HG03139 (cell line): ENCODE data around the gene MYT1.

Source experiments
- ATAC-seq: cut with Tn5 transposase; IDR thresholded peaks from one replicate; pipeline ENCODE4 v1.9.1; 2021; ENCODE audit not compliant: unreplicated experiment

MYT1 gene

DNA sequence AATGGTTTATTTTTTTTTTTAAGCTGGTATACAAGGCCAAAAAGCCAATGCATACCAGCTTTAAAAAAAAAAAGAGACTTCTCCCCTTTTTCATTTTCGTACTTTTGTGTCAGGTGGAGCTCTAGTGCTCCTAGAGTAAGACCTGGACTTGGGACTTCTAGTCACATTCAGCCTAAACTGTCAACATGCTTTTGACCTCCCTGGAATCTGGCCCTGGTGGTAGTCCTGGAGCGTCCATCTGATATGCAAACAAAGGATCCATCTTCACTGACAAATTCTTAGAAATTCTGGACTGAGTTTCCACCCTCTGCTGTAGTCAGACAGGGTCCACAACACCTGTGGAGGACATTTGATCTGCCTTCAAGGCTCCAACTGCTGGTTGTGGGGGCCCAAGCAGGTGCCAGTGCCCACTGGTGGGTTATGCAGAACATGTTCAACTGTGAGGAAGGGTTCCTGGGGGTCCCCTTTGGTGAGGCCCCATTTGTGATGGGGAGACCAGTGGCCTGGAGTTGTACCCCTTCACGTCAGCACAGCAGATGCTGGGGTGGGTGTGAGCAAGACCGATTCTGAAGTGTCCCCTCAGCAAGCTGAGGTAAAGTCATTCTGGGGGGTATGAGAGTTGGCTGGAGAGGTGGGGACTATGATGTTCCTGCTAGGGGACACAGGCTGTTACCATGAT is 78.7 kb downstream of the MYT1 start:
- no peak for ATAC-seq

DNA sequence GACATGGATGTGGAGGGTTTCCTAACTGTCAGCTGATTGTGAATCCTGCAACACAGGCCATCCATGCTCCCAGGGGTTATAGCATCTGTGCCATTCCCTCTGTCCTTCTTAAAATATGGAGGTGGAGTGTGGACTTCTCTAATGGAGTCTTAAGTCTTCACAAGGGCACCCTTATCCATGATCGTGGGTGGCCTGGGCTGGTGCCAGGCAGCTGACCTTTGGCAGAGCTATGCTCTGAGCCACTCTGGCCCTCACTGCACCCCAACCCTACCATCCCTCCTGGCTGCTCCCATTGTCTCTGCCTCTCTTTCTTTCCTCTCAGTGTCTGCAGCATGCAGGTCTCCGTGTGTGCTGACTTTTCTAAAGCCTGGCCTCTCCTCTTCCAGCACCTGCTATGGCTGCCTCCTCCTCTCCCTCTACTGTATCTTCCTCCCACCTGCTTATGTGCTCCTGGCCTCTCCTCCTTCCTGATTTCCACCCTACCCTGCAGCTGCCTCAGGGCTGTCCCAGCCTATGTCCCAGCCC is 80.1 kb downstream of the MYT1 start:
- no peak for ATAC-seq

DNA sequence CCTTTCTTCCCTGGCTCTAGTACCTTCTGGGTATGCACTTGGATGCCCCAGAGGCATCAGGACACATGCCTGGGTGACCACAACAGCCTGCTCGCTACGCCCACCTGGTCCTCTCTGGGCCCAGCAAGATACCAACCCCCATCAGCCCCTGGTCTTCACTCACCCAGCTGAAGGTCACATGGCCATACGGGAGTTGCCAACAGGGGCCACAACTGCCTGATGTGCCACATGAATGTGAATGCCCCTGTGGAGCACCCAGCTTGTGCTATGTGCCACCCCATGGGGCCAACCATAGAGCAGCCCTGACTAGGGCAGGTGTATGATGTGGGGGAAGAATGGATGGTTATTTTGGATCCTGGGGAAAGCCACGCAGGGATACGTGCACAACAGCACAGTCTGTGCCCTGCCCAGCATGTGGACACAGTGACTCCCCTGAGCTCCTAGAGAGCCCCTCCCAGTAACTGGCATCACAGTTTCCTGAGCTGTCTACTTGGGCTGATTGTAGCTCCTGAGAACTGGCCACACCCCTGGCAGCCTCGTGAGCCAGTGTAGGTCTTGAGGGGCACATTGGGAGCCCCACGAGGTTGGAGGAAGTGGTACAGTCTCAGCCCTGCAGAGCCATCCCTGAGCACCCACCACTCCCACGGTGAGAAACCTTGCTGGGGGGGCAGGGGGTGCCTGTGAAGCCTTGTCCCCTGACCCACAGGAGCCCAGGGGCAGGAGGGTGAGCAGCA is 80.8 kb downstream of the MYT1 start:
- ATAC-seq: no peak

DNA sequence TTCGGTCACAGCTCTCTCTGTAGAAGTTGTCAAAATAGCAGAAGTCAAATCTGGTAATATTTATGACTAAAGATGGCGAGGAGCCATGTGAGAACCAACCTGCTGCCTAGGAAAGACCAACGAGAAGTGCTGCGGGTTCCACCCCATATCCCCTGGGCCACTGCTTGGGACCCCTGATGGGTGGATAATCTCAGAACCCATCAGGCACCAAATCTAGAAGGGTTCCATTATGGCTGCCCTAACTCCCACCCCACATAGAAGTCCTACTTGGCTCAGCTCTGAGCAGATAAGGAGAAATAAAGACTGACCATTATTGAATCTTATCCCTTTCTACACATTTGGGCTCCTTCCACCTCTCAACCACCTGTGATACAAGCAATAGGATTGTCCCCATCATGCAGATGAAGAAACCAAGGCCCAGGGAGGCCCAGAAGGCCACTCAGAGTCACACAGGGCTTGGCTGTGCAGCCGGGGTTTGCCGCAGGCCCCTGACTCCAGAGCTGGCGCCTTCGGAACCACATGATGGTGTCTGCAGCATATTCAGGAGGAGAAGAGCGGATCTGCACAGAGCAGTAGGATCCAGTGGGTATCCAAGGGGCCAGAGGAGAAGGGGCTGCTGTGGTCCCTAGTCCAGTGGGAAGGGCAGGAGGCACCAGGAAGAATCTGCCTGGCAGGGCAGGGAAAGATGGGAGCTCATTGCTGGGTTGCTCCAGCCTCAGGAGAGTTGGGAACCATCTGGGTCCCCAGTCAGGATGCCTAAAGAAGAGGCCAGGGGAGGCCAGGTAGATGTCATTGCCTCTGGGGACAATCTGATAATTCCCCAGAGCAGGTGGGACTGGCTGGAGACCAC is 81.7 kb downstream of the MYT1 start:
- ATAC-seq: no peak

DNA sequence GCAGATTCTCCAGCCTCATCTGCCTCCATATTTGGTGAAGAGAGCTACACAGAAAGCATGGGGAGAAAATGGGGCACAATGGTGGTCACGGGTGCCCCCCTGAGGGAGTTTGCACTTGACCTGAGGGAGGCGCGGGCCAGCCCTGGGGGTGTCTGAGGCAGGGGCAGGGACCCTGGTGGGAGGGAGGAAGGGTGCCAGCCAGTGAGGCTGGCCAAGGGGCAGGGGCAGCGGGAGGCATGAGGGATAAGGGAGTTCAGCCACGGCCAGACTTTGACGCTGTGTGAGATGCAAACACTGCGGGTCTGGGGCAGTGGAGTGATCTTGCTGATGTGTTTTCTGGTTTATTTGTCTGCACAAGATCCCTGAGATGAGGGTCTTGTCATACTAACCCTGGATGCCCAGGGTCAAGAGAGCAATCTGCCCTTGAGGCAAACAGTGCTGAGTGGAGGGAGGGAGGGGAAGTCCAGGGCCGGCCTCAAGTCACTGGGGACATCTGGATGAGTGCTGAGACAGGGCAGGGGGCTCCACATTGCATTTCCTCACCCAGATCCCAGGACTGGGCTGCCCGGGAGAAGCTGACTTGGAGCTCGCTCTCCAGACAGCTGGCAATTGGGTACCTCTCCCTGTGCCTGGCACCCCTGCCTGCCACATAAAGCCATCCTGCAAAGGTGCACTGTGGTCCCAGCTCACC is 82.5 kb downstream of the MYT1 start:
- no peak for ATAC-seq

DNA sequence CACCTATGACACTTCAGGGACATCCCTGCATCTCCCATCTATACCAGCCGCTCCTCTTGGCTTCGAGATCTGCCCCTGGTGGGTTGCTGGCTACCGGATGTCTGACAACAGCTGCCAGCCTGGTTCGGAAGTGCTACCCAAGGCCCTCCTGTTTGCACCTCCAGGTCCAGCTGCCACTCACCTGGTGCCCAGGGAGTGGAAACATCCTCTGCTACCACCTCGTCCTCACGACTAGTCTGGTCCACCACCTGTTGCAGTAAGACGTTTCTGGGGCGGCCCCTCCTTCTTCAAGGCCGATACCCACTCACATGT is 83.0 kb downstream of the MYT1 start:
- ATAC-seq: no peak

DNA sequence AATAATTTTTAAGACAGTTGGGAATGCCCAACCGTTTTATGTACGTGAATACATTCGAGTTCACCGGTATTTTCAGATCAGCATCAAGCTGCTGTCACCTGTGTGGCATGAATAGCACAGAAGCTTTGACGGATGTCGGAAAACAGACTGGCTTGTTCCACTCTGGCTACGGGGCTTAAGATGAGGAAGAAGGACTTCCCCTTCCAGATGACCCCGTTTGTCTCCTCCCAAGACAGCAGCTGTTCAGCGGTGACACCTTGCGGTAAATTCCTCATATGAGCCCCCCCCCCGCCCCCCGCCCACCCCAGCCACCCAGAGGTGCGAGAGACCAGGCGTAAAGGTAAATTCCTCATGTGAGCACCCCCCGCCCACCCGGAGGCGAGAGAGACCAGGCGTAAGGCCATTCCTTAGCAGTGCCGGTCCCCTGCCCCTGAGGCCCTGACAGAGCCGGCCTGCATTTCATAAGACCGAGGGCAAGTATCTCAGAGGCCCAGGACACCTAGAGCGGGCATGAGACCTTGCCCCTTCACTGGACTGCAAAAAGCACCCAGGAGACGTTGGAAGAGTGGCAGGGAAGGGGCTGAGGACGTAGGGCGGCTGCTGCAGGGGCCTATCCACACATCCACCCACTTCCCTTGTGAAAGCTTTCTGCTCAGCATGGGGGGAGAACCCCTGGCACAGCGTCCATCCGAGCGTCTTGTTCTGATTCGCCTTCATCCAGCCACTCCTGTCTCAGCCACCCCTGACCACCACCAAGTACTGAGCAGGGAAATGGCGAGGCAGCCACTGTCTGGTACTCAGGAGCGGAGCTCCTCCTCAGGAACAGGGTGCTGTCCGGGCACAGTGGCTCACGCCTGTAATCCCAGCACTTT is 84.0 kb downstream of the MYT1 start:
- no peak for ATAC-seq

DNA sequence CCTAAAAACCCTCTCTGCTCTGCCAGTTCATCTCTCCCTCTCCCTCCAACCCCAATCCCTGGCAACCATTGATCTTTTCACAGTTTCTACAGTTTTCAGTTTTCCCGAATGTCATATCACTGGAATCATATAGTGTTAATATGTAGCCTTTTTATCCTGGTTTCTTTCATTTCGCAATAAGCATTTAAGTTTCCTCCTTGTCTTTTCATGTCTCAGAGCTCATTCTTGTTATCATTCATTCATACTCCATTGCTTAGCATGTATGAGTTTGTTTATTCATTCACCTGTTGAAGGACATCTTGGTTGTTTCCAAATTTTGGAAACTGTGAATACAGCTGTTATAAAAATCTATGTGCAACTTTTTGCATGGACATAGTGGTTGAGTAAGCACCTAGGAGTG is 85.8 kb downstream of the MYT1 start:
- no peak for ATAC-seq

DNA sequence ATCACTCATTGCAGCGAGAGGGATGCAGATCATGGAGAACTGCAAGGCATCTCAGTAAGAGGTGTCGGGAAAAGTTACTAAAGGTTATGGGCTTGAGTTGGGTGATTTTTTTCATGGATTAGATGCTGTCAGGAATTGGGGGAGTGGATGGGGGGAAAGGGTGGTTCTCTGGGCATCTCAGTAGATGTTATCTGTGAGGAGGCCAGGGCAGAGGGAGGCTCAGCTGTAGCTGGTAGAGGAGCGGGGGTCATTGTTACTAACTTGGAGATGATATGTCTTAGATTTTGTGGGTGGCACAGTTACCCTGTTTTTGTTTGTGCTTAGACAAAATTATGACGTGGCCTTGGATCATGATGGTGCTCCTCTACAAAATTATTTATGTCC is 88.7 kb downstream of the MYT1 start:
- ATAC-seq: no peak

DNA sequence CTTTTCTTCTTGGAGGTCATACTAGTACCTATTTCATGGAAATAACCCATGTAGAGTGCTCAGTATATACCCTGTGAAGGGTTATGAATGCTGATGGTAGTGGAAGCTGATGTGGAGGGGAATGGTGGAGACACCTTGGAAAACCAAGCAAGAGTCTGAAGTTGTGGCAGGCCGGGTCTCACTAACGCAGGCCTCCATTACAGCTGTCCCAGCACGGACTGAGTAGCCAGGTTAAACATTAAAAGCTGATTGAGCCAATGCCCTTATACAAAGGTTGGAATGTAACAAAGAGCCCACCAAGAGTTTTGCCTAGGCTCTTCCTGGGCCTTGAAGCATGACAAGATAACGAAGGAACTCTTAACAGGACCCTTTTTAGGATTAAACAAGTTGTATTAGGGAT is 89.2 kb downstream of the MYT1 start:
- ATAC-seq: no peak

DNA sequence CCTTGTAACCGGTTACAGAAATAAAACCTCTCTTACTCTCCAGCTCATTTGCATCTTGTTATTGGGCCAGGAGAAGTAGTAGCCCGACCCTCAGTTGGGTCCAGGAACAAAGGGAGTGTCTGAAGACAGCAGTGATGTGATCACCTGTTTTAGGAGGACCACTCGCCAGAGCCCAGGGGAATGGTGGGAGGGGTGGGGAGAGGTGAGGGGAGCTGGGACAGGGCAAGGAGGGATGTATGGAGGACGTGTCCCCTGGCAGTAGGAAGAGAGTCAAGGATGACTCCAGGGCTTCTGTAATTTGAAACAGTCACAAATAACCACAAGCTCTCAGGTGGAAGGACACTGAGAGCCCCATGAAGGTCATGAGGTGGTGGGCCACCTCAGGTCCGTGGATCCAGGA is 89.9 kb downstream of the MYT1 start:
- no peak for ATAC-seq

DNA sequence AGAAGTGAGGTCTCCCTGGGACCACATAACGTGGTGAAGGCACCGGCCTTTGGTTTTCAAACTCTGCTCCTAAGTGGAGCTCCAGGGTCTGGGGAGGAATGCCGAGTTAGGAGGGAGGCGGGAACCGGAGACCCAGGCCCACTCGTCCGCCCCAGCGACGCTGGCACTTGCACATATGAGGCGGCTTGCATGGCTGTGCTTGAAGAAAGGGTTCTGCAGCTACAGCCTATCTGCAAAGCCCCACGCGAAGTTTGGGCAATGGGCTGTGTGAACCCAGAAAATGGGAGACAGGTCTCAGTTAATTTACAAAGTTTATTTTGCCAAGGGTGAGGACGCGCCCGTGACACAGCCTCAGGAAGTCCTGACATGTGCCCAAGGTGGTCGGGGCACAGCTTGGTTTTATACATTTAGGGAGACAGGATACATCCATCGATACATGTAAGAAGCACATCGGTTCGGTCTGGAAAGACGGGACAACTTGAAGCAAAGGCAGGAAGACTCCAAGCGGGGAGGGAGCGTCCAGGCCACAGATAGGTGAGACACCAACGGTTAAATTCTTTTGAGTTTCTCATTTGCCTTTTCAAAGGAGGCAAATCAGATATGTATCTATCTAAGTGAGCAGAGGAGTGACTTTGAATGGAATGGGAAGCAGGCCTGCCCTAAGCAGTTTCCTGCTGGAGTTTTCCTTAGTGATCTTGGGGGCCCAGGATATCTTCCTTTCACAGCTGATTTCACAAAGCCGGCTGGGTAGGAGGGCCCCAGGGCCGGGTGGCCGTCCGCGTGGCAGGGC is 90.5 kb downstream of the MYT1 start:
- ATAC-seq: peak; percentile 6

DNA sequence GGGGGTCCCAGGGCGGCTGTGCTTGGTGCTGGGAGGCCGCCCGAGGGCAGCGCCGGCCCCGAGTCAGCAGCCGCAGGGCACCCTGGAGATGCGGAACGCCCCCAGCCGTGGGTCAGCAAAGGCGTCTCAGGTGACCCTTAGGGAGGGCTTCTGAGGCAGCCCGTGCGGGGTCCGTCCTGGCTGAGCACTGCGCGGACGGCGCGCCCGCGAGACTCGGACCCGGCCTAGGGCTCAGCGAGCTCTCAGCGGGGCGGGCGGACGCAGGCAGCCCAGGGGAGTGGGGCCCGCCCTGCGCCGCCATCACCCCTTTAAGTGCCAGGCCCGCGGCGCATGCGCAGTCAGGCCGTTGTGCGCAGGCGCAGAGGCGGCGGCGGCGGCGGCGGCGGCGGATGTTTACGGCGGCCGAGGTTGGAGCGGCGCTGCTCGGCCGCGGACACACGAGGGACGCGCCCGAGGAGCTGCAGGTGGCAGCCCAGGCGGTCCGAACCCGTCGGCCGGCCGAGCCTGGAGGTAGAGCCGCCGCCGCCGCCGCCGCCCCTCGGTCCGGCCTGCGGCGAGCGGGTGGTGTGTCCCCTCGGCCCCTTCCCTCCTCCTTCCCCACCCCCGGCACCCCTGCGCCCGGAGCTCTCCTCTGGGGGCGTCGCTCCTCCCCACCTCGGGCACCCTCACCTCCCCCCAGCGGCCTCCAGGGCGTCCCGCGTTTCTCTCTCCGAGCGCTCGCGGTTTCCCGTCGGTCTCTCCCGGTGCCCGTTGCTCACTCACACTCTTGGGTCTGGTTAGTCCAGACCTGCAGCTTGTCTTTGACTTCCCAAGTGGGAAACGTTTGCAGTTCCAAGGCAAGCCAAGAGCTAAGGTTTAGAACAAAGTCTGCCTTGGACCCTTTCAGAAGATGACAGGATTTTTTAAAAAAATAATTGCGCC is 91.4 kb downstream of the MYT1 start, which contains the start of gene PCMTD2:
Gene PCMTD2, plus strand, starts transcription at position 388 of the 921 bp plus-strand sequence. CDS start 4,218 bp downstream, outside the sequence.
- peak; percentile 82 for ATAC-seq

DNA sequence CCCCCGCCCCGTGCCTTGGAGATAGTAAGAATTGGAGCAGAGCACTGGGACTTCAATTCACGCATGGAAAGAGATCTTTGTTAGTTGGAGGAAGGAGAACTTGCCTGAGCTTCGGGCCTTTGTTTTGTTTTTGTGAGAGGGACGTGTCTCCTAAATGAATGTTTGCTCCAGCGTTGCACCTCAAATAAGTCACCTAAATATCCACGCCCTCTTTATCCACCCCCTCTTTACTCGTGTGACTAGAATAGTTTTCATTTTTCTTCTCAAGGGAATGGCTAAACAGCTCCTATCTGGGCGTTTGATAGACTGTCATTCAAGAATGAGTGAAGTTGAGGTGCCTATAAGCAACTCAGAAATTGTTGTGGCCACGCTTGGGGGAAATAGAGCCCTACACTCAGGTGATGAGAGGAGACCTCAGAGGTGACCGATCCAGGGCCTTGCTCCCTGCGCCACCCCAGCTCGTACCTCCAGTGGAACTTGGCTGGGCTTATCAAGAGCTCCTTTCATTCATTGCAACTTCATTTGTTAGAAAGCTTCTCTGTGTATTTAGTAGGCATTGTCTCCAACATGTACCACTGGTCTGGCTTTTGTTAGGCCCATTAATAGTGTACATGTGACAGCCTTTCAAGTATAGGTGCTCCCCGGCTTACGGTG is 92.2 kb downstream of the MYT1 start:
- no peak for ATAC-seq

DNA sequence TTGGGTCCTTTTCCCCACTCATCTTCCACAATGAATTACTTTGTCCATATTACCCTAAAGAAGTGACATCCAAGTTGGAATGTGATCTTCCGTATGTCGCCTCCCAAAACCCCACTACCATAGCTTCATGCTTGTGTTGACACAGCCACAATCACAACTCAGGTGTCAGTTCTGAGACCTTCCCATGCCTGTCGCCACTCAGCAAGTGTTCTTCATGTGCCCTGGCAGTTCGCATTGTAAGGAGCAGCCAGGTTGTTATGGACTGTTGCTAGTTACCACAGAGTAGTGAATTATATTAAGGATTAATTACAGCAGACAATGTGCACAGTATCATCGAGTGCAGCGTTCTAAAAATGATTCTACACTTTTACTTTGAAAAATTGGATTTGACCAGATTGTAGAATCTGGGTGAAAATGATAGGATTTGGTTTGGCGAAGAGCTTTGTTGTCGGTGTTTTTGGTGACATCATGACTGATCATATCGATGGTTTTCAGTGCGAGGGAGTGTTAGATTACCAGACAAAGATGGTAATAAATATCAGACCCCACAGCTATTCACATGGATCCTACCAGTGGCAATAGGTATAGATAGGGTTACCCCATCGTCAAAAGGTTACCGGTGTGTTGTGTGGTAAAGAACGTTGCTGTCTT is 93.0 kb downstream of the MYT1 start:
- no peak for ATAC-seq

DNA sequence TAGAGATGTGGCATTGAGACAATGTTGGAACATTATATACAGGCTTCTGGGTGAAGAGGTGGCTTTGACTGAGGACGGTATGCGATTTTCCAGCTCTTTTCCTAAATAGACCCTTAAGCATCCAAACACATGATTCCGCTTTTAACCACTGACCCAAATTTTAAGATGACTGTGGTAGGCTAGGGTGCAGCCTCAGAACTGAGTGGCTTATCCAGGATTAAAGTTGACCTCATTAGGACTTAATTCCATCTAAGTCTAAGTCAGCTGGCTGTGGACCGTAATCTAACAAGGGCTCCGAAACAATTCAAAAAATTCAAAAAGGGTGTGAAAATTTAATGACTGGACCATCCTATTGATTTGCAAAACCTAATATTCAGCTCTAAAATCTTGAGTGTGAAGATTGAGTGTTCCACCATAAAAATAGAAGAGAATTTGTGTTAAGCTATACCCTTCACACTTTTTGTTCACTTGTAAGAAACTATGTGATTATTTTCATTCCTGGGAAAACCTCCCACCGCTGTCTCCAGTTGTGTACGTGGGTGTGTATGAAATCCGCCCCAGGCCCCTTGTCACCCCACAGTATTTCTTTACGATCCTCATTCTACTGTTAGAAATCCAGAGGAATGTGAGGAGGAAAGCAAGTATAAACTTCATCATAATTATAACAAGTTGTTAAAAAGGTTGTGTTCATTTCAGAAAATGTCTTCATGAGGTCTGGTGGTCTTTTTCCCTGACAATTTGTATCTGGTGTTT is 94.0 kb downstream of the MYT1 start:
- no peak for ATAC-seq

DNA sequence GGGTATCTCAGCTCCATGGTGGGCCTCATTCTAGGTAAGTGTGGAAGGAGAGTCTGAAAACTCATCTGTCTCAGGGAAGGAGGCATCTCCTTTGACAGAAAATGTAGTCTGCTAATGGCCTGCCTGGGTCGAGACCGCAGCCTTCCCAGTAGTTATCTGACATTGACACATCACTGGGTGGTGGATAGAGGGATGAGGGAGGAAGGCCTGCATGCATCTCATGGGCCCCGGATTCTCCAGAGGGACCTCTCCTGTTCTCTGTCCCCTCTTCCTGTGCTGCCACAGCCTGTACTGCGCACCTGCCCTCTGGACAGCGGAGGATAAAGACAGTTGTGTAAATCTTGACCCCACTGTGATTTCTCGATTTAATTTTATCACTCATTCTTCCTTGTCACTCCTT is 96.0 kb downstream of the MYT1 start:
- ATAC-seq: no peak
